Measurements from ENCODE around the gene CLIC5.

CLIC5 gene

DNA sequence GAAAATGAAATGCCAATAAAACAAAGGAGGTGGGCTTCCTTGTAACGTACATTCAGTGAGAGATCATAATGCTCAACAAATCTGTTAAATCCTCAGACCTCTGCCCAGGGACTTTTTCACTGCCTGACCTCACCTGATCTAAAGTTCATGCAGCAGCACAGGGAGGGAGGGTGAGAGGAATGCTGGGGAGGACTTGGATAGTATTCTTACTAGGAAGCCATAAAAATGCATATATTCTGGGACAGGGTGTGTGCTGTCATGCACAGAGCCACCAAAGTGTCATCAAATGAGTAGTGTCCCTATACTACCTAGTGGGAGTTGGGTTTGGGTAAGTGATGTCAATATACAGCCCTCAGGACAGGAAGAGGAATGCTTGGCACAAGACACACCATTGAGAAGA, 32.6 kb downstream of the CLIC5 start:
- Histone ChIP-seq H3K4me1 (ENCODE audit: insufficient read depth, low read length, severe bottlenecking) (no peaks in the 10 kb centered on the region), H3K4me3 (ENCODE audit: low read depth, low read length, poor library complexity, severe bottlenecking) (no peak overlapping the region), H3K9me3 (ENCODE audit: low read length) (no peaks in the 10 kb centered on the region), H2AFZ (ENCODE audit: low read length) (no peak overlapping the region), H3K9ac (ENCODE audit: low read length) (no peak overlapping the region), H3K27ac (ENCODE audit: low read depth, low read length, poor library complexity, severe bottlenecking) (no peak overlapping the region), H3K36me3 (ENCODE audit: insufficient read depth, low read length) (no peaks in the 10 kb centered on the region), H3K27me3 (ENCODE audit: insufficient read depth, low read length) (peaks cover 3% of the 10 kb centered on the region; the same call in 1 of the 2 replicates), H3K9me2 (ENCODE audit: low read depth, low read length) (no peaks in the 10 kb centered on the region), H4K20me1 (ENCODE audit: insufficient read depth, low read length) (no peaks in the 10 kb centered on the region), H3F3A (ENCODE audit: insufficient read depth, low read length) (no peaks in the 10 kb centered on the region), H3K4me2 (ENCODE audit: low read length) (no peak overlapping the region), H3K79me2 (ENCODE audit: insufficient read depth, low read length) (no peaks in the 10 kb centered on the region)
- no peak for TF ChIP-seq EZH2 (IDR thresholded peaks at IDR 0.05; ENCODE audit: borderline replicate concordance, low read length)
- TF ChIP-seq, protein P1, sequence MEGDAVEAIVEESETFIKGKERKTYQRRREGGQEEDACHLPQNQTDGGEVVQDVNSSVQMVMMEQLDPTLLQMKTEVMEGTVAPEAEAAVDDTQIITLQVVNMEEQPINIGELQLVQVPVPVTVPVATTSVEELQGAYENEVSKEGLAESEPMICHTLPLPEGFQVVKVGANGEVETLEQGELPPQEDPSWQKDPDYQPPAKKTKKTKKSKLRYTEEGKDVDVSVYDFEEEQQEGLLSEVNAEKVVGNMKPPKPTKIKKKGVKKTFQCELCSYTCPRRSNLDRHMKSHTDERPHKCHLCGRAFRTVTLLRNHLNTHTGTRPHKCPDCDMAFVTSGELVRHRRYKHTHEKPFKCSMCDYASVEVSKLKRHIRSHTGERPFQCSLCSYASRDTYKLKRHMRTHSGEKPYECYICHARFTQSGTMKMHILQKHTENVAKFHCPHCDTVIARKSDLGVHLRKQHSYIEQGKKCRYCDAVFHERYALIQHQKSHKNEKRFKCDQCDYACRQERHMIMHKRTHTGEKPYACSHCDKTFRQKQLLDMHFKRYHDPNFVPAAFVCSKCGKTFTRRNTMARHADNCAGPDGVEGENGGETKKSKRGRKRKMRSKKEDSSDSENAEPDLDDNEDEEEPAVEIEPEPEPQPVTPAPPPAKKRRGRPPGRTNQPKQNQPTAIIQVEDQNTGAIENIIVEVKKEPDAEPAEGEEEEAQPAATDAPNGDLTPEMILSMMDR (IDR thresholded peaks at IDR 0.05; ENCODE audit: low read length): no peak

DNA sequence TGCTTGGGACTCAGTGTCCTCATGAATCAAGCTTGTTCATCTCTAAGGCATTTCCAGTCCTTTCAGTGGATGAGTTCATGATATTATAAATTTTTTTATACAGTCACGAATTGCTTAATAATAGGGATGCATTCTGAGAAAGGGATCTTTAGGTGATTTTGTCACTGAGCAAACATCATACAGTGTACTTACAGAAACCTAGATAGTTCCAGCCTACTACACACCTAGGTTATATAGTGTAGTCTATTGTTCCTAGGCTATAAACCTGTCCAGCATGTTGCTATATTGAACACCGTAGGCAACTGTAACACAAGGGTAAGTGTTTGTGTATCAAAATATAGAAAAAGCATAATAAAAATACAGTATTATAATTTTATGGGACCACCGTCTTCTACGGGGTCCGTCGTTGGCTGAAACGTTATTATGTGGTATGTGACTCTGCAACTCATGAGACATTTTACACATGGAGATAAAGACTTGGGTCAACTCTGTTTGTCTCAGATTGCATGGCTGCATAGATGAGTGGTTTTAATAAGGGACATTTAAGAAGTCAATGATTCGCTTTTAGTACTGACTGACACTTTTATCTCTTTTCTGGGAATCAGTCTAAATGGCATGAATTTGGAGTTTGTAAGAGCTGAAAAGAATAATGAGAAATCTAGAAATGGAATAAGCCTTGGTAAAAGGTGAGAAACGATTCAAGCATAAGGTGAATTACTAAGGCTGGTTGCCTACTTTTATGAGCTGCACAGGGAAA, 33.2 kb downstream of the CLIC5 start:
- no peak for TF ChIP-seq EZH2 (IDR thresholded peaks at IDR 0.05; ENCODE audit: borderline replicate concordance, low read length)
- TF ChIP-seq, protein P1 (IDR thresholded peaks at IDR 0.05; ENCODE audit: low read length): no peak
- Histone ChIP-seq H3F3A (ENCODE audit: insufficient read depth, low read length) (no peaks in the 10 kb centered on the region), H4K20me1 (ENCODE audit: insufficient read depth, low read length) (no peaks in the 10 kb centered on the region), H3K9me2 (ENCODE audit: low read depth, low read length) (no peaks in the 10 kb centered on the region), H3K27me3 (ENCODE audit: insufficient read depth, low read length) (peaks cover 3% of the 10 kb centered on the region; the same call in 1 of the 2 replicates), H3K4me2 (ENCODE audit: low read length) (no peak overlapping the region), H3K9me3 (ENCODE audit: low read length) (no peaks in the 10 kb centered on the region), H3K36me3 (ENCODE audit: insufficient read depth, low read length) (no peaks in the 10 kb centered on the region), H3K4me1 (ENCODE audit: insufficient read depth, low read length, severe bottlenecking) (no peaks in the 10 kb centered on the region), H3K79me2 (ENCODE audit: insufficient read depth, low read length) (no peaks in the 10 kb centered on the region), H3K27ac (ENCODE audit: low read depth, low read length, poor library complexity, severe bottlenecking) (no peak overlapping the region), H3K4me3 (ENCODE audit: low read depth, low read length, poor library complexity, severe bottlenecking) (no peak overlapping the region), H3K9ac (ENCODE audit: low read length) (no peak overlapping the region), H2AFZ (ENCODE audit: low read length) (no peak overlapping the region)

DNA sequence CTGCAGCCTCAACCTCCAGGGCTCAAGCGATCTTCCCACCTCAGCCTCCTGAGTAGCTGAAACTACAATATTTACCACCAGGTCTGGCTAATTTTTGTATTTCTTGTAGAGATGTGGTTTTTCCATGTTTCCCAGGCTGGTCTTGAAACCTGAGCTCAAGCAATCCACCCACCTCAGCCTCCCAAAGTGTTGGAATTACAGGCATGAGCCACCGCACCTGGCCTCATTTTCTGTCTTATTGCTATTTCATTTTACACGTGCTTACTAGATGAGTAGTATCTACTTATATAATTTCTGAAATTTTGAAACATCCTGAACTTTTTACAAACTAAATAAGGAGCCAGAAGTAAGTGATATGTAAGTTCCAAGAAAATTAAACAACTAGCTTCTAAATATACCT, 34.6 kb downstream of the CLIC5 start:
- no peaks in the 10 kb centered on the region for H3K36me3 ChIP-seq (ENCODE audit: insufficient read depth, low read length)
- H3K4me2 ChIP-seq (ENCODE audit: low read length): no peak overlapping the region
- H3K4me1 ChIP-seq (ENCODE audit: insufficient read depth, low read length, severe bottlenecking): no peaks in the 10 kb centered on the region
- no peak overlapping the region for H2AFZ ChIP-seq (ENCODE audit: low read length)
- H3K9ac ChIP-seq (ENCODE audit: low read length): no peak overlapping the region
- peaks cover 3% of the 10 kb centered on the region; the same call in 1 of the 2 replicates for H3K27me3 ChIP-seq (ENCODE audit: insufficient read depth, low read length)
- H3K9me3 ChIP-seq (ENCODE audit: low read length): no peaks in the 10 kb centered on the region
- no peaks in the 10 kb centered on the region for H3K9me2 ChIP-seq (ENCODE audit: low read depth, low read length)
- no peak overlapping the region for H3K27ac ChIP-seq (ENCODE audit: low read depth, low read length, poor library complexity, severe bottlenecking)
- no peak overlapping the region for H3K4me3 ChIP-seq (ENCODE audit: low read depth, low read length, poor library complexity, severe bottlenecking)
- TF ChIP-seq, protein P1 (IDR thresholded peaks at IDR 0.05; ENCODE audit: low read length): no peak
- no peak for TF ChIP-seq EZH2 (IDR thresholded peaks at IDR 0.05; ENCODE audit: borderline replicate concordance, low read length)
- H3K79me2 ChIP-seq (ENCODE audit: insufficient read depth, low read length): no peaks in the 10 kb centered on the region
- H4K20me1 ChIP-seq (ENCODE audit: insufficient read depth, low read length): no peaks in the 10 kb centered on the region
- no peaks in the 10 kb centered on the region for H3F3A ChIP-seq (ENCODE audit: insufficient read depth, low read length)
